ENCODE results near the gene CYP46A1.
"Not testable (repeated sequence)": the region's sequence is repeated elsewhere in the genome, so short reads cannot be mapped to it uniquely, and the experiment has no call there.

CYP46A1 gene

GRCh38 chr14:99755629-99756603, 71.8 kb downstream of the CYP46A1 start:
- no peak for DNase-seq (ENCODE audit: low read depth in 1 of 2, low spot score in 1 of 2)

- DNase-seq (ENCODE audit: low read depth in 1 of 2, low spot score in 1 of 2) = no peak
Measured at GRCh38 chr14:99756796-99757195, 72.7 kb downstream of the CYP46A1 start.

GRCh38 chr14:99757331-99758070, 73.4 kb downstream of the CYP46A1 start:
- no peak for DNase-seq (ENCODE audit: low read depth in 1 of 2, low spot score in 1 of 2)

- DNase-seq (ENCODE audit: low read depth in 1 of 2, low spot score in 1 of 2) = no peak
Measured at GRCh38 chr14:99758121-99758821, 74.2 kb downstream of the CYP46A1 start.

- no peak for DNase-seq (ENCODE audit: low read depth in 1 of 2, low spot score in 1 of 2)
Measured at GRCh38 chr14:99758872-99759545, 74.9 kb downstream of the CYP46A1 start.

GRCh38 chr14:99759546-99759925, 75.4 kb downstream of the CYP46A1 start:
- DNase-seq (ENCODE audit: low read depth in 1 of 2, low spot score in 1 of 2) = no peak

- DNase-seq (ENCODE audit: low read depth in 1 of 2, low spot score in 1 of 2) = no peak
Measured at GRCh38 chr14:99760817-99761216, 76.7 kb downstream of the CYP46A1 start.

GRCh38 chr14:99762911-99763310, 78.8 kb downstream of the CYP46A1 start:
- DNase-seq (ENCODE audit: low read depth in 1 of 2, low spot score in 1 of 2) = not testable (repeated sequence)

GRCh38 chr14:99763527-99764221, 79.6 kb downstream of the CYP46A1 start:
- no peak for DNase-seq (ENCODE audit: low read depth in 1 of 2, low spot score in 1 of 2)

GRCh38 chr14:99764222-99764706, 80.2 kb downstream of the CYP46A1 start:
- no peak for DNase-seq (ENCODE audit: low read depth in 1 of 2, low spot score in 1 of 2)

- DNase-seq (ENCODE audit: low read depth in 1 of 2, low spot score in 1 of 2) = no peak
Measured at GRCh38 chr14:99768381-99768780, 84.3 kb downstream of the CYP46A1 start.

- DNase-seq (ENCODE audit: low read depth in 1 of 2, low spot score in 1 of 2) = no peak
Measured at GRCh38 chr14:99769123-99769522, 85.0 kb downstream of the CYP46A1 start.

GRCh38 chr14:99769799-99770198, 85.7 kb downstream of the CYP46A1 start:
- DNase-seq (ENCODE audit: low read depth in 1 of 2, low spot score in 1 of 2) = no peak

- DNase-seq (ENCODE audit: low read depth in 1 of 2, low spot score in 1 of 2) = no peak
Measured at GRCh38 chr14:99772371-99773283, 88.5 kb downstream of the CYP46A1 start.

- no peak for DNase-seq (ENCODE audit: low read depth in 1 of 2, low spot score in 1 of 2)
Measured at GRCh38 chr14:99773521-99774497, 89.7 kb downstream of the CYP46A1 start.

- DNase-seq (ENCODE audit: low read depth in 1 of 2, low spot score in 1 of 2) = no peak
Measured at GRCh38 chr14:99774556-99775307, 90.6 kb downstream of the CYP46A1 start.

GRCh38 chr14:99775351-99775750, 91.3 kb downstream of the CYP46A1 start:
- no peak for DNase-seq (ENCODE audit: low read depth in 1 of 2, low spot score in 1 of 2)
